HG02884 (cell line): ENCODE measurements around the gene PLCL2.
A peak's percentile ranks its signal among the peaks of the same experiment; 100 is the strongest.

ENCODE experiments used
- ATAC-seq: cut with Tn5 transposase; IDR thresholded peaks from one replicate; pipeline ENCODE4 v1.9.1; 2021; ENCODE audit warnings: mild to moderate bottlenecking, moderate library complexity; ENCODE audit not compliant: unreplicated experiment

Gene PLCL2

DNA sequence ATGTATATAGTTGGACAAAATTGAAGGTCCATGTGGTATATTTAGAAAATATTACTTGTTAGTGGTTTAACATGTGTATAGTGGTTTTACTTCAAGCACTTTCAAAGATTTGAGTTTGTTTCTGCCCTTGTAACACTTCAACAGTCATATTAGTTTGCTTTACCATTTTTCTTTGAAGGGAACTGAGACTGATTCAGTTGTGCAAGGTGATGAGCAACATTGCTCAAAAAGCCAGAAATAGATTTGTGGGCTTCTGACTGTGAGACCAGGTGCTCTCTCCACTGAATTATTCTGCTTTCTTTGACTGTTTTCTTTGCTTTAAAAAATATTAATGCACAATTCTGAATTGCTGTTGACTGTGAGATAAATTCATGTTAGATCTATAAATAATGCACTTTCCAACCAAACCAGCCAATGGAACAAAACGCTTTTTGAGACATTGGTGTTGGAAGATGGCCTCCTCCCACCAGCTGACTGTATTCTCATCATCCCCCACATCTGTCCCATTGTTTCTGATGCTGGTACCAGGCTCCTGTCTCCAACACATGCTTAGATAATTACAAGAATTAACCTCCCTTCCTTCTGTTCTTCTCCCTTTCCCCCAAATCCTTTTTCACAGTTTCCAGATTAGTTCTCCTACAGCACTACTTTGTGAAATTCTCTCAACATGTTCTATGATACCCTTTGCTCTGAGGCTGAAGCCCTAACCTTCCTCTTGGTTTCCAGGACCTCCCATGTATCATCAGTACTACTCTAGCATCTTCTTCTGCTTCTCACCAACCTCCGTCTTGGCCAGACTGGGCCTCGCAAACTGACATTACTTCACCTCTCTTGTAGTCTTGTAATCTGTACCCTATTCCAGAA, 27.9 kb downstream of the PLCL2 start:
- peak; percentile 95 for ATAC-seq

DNA sequence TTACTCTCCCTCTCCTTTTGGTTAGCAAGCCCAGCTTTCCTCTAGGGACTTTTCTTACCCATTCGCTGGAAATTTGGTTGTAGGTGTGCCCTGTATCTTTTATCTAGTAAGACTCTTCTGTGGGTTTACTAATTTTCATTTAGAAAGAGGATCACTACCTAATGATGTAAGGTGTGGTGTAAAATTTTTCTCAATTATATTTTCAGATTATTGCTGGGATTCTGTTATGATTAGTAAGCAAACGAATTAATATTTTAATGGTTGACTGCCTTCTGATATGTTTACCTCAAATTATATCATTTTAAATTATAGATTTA, 28.5 kb downstream of the PLCL2 start:
- ATAC-seq, result no peak

DNA sequence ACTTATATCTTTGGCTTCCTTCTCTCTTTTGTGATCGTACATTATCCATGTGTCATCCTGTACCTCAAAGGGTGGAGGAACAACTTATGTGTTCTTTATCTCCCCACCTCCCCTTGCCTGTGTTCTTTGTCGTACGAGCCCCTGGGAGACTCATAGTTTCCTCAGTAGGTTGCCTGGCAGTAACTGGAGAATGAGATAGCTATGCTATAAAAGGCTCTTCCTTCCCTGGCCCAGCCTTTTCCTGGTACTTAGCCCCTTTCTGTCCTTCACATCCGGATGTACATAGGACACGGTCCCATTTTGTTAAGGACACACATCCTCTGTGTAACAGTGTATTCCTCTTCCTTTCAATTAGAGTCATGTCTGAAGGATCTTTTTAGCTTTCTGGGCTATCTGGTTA, 32.1 kb downstream of the PLCL2 start:
- no peak for ATAC-seq

DNA sequence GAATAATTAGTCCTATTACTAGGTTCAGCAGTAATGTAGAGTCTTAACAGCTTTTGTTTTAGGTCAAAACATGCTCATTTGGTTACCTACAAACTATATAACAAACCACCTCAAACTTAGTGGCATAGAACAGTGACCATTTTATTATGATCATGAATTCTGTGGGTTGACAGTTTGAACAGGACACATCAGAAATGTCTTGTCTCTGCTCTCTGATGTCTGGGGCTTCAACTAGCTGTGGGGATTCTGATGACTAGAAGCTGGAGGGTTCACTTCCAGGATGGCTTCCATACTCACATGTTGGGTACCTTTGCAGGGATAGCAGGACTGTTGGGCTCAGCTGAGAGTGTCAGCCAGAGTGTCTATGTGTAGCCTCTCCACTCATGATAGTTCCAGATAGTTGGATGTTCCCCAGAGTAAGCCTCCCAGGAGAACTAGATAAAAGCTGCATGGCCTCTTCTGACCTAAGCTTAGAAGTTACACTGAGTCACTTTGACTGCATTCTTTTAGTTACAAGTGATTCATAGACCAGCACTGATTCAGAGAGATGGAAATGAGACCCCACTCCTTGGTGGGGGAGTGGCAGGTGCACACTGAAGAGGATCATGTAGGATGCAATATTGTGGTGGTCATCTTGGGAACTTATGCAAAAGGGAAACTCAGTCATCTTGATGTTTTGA, 32.6 kb downstream of the PLCL2 start:
- no peak for ATAC-seq

DNA sequence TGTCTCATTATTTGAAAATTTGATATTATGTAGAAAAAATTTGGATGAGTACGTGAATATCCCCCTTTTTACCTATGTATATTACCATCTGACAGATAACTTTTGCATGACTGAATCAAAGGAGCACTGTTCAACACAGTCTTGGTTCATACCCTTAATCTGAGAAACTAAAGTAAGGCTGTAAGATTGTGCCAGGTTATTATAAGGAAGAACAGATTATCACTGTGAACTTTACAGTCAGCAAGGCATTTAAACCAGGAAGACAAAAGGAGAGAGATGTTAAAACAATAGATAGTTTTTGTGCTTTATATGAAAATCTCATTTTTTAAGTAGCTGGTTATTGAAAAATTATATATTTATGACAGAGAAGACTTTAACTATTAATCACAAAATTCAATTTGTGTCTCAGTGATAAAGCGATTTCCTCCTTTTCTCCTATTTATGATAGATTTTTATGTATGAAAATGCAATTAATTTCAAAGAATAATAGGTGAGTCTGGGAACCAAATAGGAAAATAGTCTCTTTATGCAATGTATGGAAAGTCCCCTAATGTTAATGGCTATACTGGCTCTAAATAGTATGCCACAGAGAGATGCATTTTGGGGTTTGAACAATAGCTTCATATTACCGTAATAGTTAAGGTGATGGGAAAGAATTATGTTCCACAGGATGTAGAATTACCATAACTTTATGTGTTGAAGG, 33.4 kb downstream of the PLCL2 start:
- ATAC-seq, result no peak

DNA sequence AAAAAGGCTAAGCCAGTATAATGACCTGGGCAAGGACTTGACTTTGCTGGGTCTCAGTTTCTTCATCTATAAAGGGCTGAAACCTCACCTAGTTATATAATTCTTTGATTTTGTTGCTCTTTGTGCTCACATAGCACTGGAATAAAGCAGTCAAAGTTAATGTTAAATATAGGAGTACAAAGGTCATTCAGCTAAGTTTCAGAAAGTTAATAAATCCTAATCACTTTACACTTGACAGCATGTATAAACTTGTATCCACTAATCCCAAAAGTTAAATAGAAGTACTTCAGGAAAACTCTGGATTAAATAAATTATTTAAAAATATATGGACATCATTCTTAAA, 33.9 kb downstream of the PLCL2 start:
- ATAC-seq, result no peak

DNA sequence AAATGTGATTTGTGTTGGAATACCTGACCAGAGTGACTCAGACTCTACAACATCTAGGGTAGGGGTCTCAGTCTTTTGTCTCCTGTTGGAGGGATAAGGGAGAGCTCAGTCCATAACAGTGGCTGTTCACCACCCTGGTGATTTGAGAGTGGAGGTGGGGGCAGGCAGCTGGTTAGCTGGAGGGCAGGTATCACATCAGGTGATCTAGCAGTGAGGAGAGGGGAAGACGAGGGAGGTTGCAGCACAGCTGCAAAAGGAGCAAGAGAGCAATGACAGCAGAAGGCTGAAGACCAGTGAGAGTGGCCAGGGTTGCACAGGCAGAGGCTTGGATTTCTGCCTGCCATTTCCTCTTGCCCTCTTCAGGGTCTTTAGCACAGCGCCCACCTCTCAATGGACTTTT, 38.4 kb downstream of the PLCL2 start:
- ATAC-seq, result no peak

DNA sequence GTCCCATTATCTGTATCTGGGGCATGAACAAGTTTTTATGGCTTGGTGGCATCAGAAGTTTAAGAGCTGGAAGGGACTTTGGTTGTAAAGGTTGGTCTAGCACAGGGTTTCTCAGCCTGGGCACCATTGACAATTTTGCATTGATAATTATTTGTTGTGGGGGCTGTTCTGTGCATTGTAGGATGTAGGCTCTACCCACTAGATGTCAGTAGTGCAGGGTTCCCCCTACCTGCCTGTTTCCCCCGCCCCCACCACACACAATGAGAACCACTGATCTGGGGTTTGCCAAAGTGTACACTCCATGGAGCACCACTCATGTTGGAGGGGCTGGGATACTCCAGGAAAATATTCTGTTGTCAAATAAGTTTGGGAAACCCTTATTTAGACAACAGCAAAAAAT, 42.7 kb downstream of the PLCL2 start:
- peak; percentile 41 for ATAC-seq

DNA sequence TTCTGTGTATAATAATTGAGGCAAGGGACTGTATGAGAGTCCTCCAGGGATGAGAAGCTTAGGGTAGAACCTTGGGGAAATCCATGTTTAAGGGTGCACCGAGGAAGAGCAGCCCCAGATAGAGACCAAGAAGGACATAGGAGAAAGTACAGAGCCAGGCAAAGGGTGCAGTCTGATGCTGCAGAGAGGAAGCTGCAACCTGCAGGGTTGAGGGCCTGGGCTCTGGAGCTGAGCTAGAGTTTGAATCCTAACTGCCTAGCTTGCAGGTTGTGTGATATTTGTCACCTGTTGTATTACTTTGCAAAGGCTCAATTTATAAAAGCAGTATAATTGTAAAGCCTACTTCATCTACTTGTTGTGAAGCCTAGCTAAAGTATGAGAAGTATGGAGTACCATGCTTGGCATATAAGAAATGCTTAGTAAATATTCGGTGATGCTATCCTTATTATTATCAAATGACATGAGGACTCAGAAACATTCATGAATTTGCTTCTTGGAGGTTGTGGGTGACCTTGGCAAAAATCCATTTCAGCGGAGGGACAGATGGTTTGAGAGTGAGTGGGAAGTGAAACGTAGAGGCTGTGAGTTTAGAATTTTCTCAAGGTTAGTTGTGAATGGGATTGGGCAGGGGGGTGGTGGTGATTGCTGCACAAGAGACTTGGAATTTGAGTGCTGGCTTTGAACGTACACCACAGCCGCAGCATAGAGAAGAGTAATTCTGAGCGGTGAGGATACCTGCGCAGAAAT, 43.8 kb downstream of the PLCL2 start:
- ATAC-seq, result peak; percentile 59

DNA sequence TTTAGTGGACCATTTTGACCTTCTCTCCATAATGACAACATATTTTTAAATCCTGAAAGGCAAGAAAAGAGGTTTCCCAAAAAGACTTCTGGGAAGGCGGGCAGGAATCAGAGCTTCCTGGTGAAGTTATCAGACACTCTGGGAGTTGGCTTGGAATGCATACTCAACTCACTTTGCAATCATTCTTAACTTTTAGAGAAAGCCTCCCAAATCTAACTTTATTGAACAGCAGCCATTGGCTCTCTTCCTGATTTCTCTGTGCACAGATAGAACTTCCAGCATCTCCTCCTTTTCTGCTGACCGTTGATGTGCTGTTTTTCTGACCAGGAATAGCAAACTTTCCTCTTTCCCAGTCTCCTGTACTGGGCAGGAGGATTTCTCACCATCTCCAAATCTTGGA, 44.6 kb downstream of the PLCL2 start:
- no peak for ATAC-seq

DNA sequence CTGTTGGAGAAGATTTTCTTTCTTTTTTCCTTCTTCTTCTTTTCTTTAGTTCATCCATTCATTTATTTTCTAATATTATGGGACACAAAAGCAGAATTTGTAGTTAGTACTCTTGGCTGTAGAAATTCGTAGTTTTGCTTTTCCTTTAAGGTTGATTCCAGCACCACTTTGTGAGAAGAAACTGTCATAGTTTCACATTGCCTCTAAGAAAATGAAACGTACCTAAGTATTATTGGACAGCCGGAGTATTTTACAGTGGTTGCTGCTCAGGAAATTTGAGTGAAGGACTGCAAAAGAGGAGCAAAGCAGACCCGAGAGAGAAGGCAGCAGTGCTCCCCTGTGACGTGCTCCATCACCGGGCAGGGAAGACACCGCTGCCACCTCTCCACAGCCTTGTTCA, 48.1 kb downstream of the PLCL2 start:
- peak; percentile 41 for ATAC-seq

DNA sequence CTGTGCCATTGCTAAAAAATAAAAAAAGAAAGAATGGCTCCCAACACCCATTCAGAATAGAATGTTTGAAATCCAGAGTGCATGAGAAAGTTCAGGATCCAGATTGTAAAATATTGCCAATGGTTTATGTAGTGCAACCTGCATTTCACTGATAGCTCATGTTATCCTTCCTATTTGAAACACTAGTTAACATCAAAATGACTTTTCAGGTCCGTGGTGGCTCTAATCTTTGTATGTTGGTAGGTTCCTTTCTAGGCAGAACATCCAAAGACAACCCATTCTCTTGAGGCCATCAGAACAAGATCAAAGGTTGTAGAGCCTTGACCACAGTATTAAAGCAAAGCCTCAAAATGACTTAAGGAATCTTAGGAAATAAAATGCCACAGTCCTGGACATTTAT, 51.0 kb downstream of the PLCL2 start:
- no peak for ATAC-seq

DNA sequence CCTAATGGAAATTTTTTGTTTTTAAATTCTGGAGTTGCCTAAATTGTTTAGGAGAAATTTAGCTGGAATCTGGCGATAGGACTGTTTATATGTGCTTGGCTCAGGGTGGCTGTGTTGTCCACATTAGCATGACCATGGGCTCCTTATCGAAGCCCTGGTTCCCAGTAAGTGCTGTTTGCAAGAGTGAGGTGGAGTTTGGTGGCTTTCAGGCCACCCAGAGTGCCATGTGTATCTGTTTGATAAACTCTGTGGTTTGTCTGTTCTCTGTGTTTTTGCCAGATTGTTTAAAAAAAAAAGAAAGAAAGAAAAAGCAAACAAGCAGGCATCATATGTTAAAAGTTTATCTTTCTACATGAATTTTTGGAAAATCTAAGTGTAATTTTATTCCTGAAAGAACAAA, 51.5 kb downstream of the PLCL2 start:
- no peak for ATAC-seq

DNA sequence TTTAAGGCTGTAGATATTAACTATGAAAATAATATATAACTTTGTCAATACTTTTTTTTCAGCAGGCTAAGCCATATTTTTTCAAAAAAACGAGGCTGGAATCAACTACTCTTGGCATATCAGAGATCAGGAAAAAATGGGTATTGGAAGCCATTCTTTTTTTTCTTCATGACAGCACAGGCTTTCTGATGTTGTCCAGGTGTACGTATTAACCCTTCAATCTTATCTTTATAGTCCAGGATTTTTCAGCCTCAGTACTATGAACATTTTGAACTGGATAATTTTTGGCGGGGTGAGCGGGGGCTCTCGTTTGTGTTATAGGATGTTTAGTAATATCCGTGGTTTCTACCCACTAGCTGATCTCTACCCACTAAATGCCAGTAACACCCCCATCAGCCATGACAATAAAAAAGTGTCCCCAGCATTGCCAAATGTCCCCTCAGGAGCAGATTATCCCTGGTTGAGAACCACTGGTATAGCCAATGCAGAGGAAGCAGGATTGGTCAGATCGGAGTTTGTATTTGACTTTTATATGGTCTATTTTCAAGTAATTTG, 52.0 kb downstream of the PLCL2 start:
- ATAC-seq, result no peak

DNA sequence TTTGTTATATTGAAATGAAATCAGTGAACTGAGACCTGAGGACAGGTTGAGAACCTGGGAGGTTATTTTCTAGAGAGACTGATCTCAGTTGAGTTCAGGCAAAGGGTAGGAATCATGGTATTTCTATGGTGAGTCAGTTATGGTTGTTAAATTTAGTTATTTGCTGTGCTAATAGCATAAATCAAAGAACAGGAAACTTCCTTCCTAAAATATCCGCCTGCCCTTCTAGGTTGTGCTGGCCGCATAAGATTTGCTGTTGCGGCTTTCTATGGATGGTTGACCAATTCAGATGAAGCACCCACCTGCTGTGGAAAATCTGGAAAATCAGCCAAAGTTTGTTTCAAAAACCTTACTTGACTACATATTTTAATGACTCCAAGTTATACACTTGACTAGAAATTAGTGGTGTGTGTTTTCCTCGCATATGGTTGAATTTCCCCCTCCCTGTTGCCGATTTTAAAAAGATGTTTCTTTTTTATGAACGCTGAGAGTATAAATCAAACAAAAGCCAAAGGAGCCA, 52.6 kb downstream of the PLCL2 start:
- no peak for ATAC-seq

DNA sequence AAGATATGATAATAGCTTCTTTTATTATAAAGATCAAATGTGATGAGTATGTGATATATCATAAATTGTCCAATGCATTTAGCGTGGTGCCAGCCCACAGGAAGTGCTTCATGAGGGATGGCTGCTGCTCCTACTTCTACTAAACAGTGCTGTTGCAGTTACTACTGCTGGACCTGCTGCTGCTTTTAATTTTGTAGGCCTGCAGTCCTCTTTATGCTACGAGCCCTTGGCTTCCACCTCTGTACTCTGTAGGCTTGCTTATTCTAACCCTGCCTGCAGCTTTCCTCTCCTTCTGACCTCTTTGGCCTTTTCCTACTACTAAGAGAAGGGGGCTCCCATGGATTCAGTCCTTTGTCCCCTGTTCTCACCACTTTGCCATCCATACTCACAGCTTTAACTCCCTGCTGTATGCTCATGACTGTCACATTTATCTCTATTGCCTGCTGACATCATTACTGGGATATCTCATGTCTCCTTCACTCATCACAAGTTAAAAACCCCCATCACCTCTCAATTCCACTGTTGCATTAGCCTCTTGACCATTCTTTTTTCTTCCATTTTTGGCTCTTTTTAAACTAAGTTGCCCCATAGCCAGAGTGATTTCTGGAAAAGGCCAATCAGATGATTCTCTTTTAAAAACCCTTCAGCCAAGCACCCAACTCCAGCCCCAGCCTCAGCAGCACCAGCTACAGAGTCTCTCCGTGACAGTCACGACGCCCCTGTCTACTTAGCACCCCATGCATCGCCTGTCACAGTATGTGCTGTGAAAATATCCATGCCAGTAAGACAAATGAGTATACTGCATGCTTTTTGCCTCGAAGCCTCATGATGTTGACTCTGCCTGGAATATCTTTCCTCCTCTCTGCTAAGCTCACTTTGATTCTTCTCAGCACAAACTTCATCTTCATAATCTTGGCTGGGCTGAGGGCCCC, 56.3 kb downstream of the PLCL2 start:
- ATAC-seq, result no peak

DNA sequence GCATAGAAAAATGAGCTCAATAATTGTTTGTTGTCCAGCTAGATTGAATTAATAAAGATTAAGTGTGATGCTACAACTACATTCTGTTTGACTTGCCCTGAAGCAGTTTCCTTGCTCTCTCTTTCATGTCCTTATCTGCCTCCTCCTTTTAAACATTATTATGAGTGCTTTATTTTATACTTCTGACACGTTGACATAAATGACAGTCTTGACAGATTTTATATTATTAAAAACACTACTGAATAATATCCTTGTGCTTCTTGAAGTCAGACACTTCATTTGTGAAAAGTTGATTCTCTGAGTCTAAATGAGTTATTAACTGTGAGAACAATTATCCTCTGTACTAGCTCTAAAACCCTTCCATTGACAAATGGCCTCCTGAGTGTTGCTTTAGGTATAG, 58.2 kb downstream of the PLCL2 start:
- no peak for ATAC-seq

DNA sequence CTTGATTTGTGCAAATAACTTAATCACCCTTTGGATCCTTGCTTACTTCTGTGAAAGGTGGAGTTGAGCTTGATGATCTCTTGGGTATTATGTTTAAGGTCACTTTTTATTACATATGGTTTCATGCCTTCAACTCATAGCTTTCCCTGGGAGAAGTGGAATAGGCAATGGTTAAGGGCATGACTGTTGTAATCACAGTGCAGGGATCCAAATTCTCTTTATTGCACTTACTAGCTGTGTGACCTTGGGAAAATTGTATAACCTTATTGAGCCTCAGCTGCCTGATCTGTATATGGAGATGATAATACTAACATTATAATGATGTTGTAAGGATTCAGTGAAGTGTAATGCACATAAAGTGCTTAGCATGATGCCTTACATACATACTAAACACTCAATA, 59.1 kb downstream of the PLCL2 start:
- no peak for ATAC-seq

DNA sequence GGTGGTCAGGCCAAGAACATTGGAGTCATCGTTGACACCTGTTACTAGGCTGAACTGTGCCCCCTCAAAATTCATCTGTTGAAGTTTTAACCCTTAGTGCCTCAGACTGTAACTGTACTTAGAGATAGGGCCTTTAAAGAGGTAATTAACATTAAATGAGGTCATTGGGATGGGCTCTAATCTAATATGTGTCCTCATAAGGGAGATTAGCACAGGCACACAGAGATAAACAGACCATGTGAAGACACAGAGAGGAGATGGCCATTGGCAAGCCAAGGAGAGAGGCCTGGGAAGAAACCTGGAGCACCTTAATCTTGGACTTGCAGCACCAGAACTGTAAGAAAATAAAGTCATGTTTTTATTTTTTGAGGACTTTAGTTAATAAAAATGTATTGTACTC, 59.6 kb downstream of the PLCL2 start:
- no peak for ATAC-seq

DNA sequence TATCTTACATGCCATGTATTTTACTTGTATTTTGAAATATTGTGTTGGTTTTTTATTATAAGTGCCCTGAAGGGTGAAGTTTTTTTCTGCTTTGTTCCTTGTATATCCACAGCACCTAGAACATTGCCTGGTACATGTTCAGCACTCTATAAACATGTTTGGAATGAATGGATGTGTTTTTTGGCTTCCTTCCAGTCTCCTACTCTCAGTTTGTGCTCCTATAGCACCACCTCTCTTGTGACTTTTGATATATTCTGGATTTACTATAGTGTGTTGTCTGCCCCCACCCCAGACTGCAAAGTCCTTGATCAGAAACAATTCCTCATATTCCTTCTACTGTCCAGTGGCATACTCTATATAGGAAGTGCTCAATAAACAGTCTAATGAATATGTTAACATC, 60.6 kb downstream of the PLCL2 start:
- ATAC-seq, result no peak
